ENCODE results near the gene ZNF140. TPM values are rescaled to one million over a fixed set of nuclear protein-coding genes. Genes with fewer than 3 reads are reported as not detected.
A peak's percentile ranks its signal among the peaks of the same experiment; 100 is the strongest.

ZNF140 gene
- total and polyA plus RNA-seq, 2 of the 13 experiments (the other 11 are each of a cell fraction or from before 2014, with no cell fraction given), result 8.7 to 13.5 TPM

- TF ChIP-seq ZNF121 (CRISPR knock-in tag; IDR thresholded peaks at IDR 0.05) (peak; percentile 42), ZNF430 (CRISPR knock-in tag; IDR thresholded peaks at IDR 0.05) (no peak; the same call in 1 of the 2 replicates), ZNF235 (CRISPR knock-in tag; IDR thresholded peaks at IDR 0.05; ENCODE audit: borderline replicate concordance) (peak; percentile 94; the same call in 1 of the 2 replicates), PPARG (CRISPR knock-in tag; conservative IDR thresholded peaks at IDR 0.05) (peak; percentile 44; the same call in 1 of the 2 replicates), MEIS1 (CRISPR knock-in tag; IDR thresholded peaks at IDR 0.05; ENCODE audit: borderline replicate concordance) (0 out of 2 replicates have a peak, but pooled peaks have one; percentile 61), RBM39 (IDR thresholded peaks at IDR 0.05; ENCODE audit: low read depth, low read length, poor library complexity, severe bottlenecking) (peak; percentile 84), CAMTA2 (CRISPR knock-in tag; IDR thresholded peaks at IDR 0.05; ENCODE audit: borderline replicate concordance) (peak; percentile 72; the same call in 1 of the 2 replicates), ONECUT2 (CRISPR knock-in tag; IDR thresholded peaks at IDR 0.05) (no peak), RFXAP (CRISPR knock-in tag; IDR thresholded peaks at IDR 0.05; ENCODE audit: borderline replicate concordance) (no peak; the same call in 1 of the 2 replicates), NBN (conservative IDR thresholded peaks at IDR 0.05) (no peak), ZFYVE20 (CRISPR knock-in tag; IDR thresholded peaks at IDR 0.05; ENCODE audit: borderline replicate concordance, low read depth) (peak; percentile 66; the same call in 1 of the 2 replicates), DNMT1 (CRISPR knock-in tag; IDR thresholded peaks at IDR 0.05) (no peak; the same call in 1 of the 2 replicates), SIX4 (CRISPR knock-in tag; IDR thresholded peaks at IDR 0.05) (peak; percentile 11; the same call in 1 of the 2 replicates), ZBTB38 (CRISPR knock-in tag; IDR thresholded peaks at IDR 0.05) (peak; percentile 77), ZNF143 (CRISPR knock-in tag; IDR thresholded peaks at IDR 0.05) (peak; percentile 93), ZNF441 (CRISPR knock-in tag; IDR thresholded peaks at IDR 0.05; ENCODE audit: borderline replicate concordance) (peak; percentile 84; the same call in 1 of the 2 replicates), ZNF720 (CRISPR knock-in tag; IDR thresholded peaks at IDR 0.05) (peak; percentile 74; the same call in 1 of the 2 replicates)
- TF ChIP-seq, protein P1, sequence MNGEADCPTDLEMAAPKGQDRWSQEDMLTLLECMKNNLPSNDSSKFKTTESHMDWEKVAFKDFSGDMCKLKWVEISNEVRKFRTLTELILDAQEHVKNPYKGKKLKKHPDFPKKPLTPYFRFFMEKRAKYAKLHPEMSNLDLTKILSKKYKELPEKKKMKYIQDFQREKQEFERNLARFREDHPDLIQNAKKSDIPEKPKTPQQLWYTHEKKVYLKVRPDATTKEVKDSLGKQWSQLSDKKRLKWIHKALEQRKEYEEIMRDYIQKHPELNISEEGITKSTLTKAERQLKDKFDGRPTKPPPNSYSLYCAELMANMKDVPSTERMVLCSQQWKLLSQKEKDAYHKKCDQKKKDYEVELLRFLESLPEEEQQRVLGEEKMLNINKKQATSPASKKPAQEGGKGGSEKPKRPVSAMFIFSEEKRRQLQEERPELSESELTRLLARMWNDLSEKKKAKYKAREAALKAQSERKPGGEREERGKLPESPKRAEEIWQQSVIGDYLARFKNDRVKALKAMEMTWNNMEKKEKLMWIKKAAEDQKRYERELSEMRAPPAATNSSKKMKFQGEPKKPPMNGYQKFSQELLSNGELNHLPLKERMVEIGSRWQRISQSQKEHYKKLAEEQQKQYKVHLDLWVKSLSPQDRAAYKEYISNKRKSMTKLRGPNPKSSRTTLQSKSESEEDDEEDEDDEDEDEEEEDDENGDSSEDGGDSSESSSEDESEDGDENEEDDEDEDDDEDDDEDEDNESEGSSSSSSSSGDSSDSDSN (CRISPR knock-in tag; IDR thresholded peaks at IDR 0.05), result peak; percentile 95
- TF ChIP-seq, protein P2, sequence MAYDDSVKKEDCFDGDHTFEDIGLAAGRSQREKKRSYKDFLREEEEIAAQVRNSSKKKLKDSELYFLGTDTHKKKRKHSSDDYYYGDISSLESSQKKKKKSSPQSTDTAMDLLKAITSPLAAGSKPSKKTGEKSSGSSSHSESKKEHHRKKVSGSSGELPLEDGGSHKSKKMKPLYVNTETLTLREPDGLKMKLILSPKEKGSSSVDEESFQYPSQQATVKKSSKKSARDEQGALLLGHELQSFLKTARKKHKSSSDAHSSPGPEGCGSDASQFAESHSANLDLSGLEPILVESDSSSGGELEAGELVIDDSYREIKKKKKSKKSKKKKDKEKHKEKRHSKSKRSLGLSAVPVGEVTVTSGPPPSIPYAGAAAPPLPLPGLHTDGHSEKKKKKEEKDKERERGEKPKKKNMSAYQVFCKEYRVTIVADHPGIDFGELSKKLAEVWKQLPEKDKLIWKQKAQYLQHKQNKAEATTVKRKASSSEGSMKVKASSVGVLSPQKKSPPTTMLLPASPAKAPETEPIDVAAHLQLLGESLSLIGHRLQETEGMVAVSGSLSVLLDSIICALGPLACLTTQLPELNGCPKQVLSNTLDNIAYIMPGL (CRISPR knock-in tag; IDR thresholded peaks at IDR 0.05; ENCODE audit: borderline replicate concordance in 1 of 2, low read depth in 1 of 2), result peak; percentile 49 to 69; a peak in 3 of 4 replicates
- TF ChIP-seq, protein P3, sequence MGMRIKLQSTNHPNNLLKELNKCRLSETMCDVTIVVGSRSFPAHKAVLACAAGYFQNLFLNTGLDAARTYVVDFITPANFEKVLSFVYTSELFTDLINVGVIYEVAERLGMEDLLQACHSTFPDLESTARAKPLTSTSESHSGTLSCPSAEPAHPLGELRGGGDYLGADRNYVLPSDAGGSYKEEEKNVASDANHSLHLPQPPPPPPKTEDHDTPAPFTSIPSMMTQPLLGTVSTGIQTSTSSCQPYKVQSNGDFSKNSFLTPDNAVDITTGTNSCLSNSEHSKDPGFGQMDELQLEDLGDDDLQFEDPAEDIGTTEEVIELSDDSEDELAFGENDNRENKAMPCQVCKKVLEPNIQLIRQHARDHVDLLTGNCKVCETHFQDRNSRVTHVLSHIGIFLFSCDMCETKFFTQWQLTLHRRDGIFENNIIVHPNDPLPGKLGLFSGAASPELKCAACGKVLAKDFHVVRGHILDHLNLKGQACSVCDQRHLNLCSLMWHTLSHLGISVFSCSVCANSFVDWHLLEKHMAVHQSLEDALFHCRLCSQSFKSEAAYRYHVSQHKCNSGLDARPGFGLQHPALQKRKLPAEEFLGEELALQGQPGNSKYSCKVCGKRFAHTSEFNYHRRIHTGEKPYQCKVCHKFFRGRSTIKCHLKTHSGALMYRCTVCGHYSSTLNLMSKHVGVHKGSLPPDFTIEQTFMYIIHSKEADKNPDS (CRISPR knock-in tag; IDR thresholded peaks at IDR 0.05), result no peak
- TF ChIP-seq, protein P4, sequence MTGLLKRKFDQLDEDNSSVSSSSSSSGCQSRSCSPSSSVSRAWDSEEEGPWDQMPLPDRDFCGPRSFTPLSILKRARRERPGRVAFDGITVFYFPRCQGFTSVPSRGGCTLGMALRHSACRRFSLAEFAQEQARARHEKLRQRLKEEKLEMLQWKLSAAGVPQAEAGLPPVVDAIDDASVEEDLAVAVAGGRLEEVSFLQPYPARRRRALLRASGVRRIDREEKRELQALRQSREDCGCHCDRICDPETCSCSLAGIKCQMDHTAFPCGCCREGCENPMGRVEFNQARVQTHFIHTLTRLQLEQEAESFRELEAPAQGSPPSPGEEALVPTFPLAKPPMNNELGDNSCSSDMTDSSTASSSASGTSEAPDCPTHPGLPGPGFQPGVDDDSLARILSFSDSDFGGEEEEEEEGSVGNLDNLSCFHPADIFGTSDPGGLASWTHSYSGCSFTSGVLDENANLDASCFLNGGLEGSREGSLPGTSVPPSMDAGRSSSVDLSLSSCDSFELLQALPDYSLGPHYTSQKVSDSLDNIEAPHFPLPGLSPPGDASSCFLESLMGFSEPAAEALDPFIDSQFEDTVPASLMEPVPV (CRISPR knock-in tag; IDR thresholded peaks at IDR 0.05), result peak; percentile 82; the same call in 1 of the 2 replicates
Measured at GRCh38 chr12:133037207-133038005, 43.3 kb upstream of the ZNF140 start, which contains the start of gene ZNF84 (continued).

Measured in HepG2 (cell line).